NCI-H748 (cell line): ENCODE measurements around the gene GPX3.

ENCODE experiments used
- DNase-seq: peaks from one replicate; lab custom pipeline; 2025; ENCODE audit not compliant: unreplicated experiment; lab: John Stamatoyannopoulos, UW

The GPX3 gene

DNA sequence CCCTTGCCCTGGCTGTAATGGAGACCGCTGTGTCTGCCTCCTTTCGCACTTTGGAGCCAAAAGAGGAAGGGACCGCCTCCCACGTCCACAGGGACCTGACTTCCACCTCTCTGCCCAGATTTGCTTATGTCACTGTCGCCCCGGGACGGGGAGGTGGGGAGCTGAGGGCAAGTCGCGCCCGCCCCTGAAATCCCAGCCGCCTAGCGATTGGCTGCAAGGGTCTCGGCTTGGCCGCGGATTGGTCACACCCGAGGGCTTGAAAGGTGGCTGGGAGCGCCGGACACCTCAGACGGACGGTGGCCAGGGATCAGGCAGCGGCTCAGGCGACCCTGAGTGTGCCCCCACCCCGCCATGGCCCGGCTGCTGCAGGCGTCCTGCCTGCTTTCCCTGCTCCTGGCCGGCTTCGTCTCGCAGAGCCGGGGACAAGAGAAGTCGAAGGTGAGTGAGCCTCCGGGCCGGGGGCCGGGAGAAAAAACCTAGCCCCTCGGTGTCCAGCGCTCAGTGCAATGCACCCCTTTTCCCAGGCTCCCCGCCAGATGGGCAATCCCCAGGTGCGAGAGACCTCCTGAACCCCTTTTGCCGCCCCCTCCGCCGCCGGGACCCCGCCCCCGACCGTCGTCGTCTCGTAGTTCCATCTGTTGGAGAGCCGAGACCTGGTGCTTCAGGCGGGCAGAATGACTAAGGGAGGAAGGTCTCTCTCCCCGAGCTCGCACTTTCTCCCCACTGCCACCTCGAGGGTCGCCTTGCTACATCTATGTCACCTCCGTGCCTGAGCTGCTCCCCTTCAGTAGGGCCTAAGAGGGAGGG is at the start of gene GPX3:
Gene GPX3, plus strand, starts transcription at position 288 of the 807 bp plus-strand sequence. Its CDS starts 64 bp downstream, at position 352.
- DNase-seq: peak; percentile 76

- no peak for DNase-seq
These were observed 41.8 kb upstream of the GPX3 start for GRCh38 chr5:150978590-150978989.

DNA sequence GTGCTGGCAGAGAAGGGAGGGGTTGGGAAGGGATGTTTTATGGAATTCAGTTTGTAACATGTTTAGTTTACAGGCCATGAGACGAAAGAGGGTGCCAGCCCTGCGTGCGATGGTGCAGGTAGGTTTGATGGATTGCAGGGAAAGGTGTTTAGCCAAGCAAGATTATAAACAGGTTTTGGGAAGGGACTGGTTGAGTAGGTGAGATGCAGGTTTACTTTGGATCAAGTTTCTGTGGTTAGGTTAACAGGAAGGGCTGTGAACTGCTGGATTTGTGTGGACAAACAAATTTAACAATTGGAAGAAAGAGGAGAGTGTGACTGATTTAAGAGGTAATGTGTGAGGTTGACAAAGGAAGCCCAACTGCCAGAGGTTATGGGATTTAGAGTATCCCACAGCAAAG is 32.6 kb upstream of the GPX3 start:
- DNase-seq: peak; percentile 42

GRCh38 chr5:150989695-150990094 is 30.7 kb upstream of the GPX3 start:
- DNase-seq: peak; percentile 6

DNA sequence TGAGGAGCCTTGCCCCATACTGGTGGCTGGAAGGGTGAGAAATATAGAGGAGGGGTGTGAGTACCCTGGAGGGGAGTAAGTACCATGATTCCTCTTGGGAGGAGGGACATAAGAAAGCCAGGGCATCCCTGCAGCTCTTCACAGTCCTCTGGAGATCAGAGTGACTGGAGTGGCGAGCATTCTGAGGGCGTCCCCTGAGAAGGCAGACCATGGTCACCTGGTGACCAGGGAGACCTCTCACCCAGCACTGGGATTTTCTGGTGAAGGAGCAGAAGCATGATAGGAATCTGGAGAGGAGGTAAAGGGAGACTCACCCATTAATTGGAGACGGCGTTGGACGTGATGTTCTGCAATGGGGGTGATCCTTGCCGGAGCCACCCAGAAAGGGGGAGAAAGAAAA is 27.7 kb upstream of the GPX3 start:
- no peak for DNase-seq

DNA sequence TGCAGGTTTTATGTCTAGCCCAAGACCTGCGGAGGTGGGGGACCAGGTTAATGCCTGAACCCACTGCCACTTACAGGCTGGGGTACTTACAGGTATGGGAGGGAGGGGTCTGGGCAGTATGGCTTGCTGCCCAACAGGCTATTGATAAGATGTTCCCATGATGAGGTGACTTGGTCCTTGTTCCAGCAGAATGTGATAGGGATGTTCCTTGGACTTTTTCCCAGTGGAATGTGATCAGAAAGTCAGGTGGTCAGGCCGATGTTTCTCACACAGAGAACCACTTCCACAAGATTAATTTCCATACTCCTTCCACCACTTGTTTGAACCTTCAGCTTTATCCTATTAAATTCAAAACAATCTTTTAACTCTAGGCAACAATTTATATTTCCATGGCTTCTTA is 27.0 kb upstream of the GPX3 start:
- DNase-seq: no peak

DNA sequence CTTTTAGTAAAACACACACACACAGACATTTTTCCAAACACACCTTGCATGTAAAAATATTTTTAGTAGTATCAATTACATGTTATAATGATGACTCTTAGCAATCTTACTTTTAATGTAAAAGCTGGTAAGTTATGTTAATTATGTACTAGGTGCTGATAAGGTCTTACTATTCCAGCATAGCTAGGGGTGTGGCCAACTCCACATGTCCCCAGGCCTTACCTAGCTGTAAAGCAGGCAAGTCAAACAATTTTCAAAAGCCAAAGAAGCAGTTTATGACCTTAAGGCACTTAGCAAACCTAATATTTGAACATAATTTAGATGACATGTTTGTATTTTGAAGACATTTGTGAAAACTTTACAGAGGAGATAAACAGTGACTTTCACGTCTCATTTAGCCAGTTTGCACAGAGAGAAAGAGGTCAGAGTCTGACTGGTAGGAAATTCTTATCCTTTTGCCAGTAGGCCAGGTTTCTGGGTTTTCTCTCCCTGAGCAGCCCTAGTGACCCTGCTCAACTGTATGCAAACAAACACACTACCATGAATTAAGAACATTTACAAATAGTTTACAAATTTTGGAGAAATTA is 26.5 kb upstream of the GPX3 start:
- no peak for DNase-seq

DNA sequence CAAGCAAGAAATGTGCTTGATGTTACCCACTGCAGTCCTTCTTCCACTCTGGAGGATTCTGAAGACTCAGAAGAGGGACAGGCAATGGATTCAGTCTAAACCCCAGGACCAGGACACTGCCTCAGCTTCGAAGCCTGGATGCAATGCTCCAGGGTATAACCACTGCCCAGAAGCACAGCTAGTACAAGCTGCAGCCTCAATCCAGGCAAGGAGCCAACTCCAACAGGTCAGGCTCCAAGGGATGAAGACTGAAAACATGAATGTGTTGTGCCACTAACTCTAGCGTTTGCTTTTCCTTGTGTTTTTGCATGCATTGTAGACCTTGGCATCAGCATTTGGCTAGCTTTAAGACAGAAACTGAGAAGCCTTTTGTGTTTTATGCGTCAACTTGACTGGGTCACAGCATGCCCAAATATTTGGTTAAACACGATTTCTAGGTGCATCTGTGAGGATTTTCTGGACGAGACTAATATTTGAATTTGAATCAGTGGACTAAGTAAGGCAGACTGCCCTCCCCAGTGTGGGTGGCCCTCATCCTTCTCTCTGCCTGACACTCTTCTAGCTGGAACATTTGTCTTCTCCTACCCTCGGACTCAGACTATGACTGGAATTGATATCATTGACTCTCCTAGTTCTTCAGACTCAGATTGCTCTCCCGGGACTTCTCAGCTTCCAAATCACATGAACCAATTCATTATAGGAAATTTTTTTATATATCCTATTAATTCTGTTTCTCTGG is 20.5 kb upstream of the GPX3 start:
- no peak for DNase-seq

GRCh38 chr5:151001436-151001835 is 19.0 kb upstream of the GPX3 start:
- DNase-seq: no peak

GRCh38 chr5:151002250-151002649 is 18.1 kb upstream of the GPX3 start:
- peak; percentile 18 for DNase-seq

- DNase-seq: no peak
These were observed 17.5 kb upstream of the GPX3 start for GRCh38 chr5:151002681-151003502.

DNA sequence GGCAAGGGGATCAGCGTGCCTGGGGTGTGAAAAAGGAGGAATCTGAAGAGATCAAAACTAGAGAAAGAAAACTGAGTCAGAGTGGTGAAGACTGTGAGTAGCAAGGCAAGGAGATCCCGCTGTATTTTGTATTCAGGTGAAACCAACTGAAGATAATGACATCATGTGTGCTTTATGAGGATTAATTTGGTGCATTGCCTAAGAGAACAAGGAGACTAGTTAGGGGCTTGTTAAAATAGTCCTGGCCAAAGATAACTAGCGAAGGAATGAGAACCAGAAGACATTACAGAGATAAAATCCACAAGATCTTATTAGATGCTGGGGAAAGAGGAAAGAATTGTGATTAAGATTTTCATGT is 16.9 kb upstream of the GPX3 start:
- DNase-seq: no peak

GRCh38 chr5:151004499-151004898 is 15.9 kb upstream of the GPX3 start:
- no peak for DNase-seq

GRCh38 chr5:151005187-151005949 is 15.0 kb upstream of the GPX3 start:
- DNase-seq: peak; percentile 2

DNA sequence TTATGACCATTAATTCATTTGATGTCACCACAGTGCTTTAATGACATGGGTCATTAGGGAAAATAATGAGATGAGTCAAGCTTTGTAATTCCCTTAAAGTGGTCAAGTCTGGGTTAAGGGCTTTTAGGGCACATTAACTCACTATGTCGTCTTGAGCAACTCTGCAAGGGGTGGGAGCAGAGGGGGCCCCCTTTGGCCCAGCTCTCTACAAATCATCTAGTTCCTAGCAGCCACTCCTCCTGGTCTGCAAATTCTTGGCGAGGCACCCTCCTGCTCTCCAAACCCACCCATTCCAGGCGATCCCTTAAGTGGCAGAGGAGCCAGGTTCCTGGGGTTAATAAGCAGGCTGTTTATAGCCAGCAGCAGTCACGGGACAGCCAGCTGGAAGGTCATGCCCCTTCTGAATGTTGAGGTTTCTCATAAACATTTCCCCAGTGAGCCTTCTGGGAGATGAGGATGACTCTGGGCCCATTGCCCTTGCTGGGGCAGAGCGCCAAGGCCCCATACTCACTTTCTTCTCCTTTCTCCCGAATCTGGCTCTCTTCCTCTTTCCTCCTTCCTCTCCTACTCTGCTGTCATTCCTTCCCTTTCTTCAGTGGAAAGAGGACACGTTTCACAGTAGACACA is 14.3 kb upstream of the GPX3 start:
- DNase-seq: no peak

GRCh38 chr5:151006704-151007334 is 13.6 kb upstream of the GPX3 start:
- DNase-seq: no peak

GRCh38 chr5:151007430-151008209 is 12.8 kb upstream of the GPX3 start:
- DNase-seq: no peak

DNA sequence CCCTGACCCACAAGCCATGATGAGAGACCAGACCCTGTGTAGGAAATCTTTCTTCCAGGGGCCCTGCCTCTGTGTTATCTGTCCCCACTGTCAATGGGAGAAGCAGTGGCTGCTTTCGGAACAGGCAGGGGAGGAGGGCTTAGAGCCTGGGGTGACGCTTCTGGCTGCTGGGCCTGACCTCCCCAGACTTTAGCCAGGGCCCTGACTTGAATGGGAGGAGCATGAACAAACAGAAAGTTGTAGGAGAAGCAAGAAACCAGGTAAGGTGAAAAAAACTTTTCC is 12.2 kb upstream of the GPX3 start:
- no peak for DNase-seq

DNA sequence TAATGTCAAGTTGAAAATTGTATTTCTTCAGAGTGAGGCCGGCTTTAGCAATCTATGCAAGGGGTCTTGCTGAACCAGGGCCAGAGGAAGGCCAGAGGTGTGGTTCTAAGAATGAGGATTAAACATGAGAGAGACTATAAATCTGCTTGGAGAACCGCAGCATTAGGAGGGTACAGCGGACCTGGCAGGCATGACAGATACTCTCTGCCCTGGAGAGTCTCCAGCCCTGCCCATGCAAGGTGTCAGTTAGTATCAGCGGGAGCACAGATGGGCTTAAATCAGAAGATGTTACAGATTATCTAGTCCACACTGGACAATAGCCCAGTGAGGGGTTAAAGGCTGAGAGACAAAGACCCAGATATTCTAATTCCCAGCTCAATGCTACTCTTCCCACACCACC is 11.5 kb upstream of the GPX3 start:
- no peak for DNase-seq
